Measurements from ENCODE around the gene PLPPR5.

PLPPR5 gene

GRCh38 chr1:98967122-98967521 is 37.5 kb downstream of the PLPPR5 start:
- no peaks in the 10 kb centered on the region; the same call in 1 of the 2 replicates for H3K27me3 ChIP-seq (ENCODE audit: low read length)
- H4K20me1 ChIP-seq (ENCODE audit: low read depth, low read length): no peaks in the 10 kb centered on the region
- no peak overlapping the region for H3K27ac ChIP-seq (ENCODE audit: low read depth, low read length)
- H3K4me2 ChIP-seq (ENCODE audit: low read depth, low read length, poor library complexity, severe bottlenecking): no peak overlapping the region
- H2AFZ ChIP-seq (ENCODE audit: low read depth, low read length, severe bottlenecking): no peak overlapping the region
- no peaks in the 10 kb centered on the region for H3F3A ChIP-seq (ENCODE audit: insufficient read depth)
- H3K36me3 ChIP-seq (ENCODE audit: low read length): no peaks in the 10 kb centered on the region
- H3K9me2 ChIP-seq (replicated peaks; ENCODE audit: insufficient read depth, low read length): no peaks in the 10 kb centered on the region
- H3K9ac ChIP-seq (ENCODE audit: low read length): no peak overlapping the region
- no peaks in the 10 kb centered on the region for H3K9me3 ChIP-seq (ENCODE audit: insufficient read depth, low read length)
- H3K79me2 ChIP-seq (ENCODE audit: insufficient read depth, low read length): no peaks in the 10 kb centered on the region
- no peak for TF ChIP-seq CTCF (IDR thresholded peaks at IDR 0.05; ENCODE audit: insufficient read depth, low read length, poor library complexity, severe bottlenecking)
- no peak for TF ChIP-seq EZH2phosphoT487 (conservative IDR thresholded peaks at IDR 0.05; ENCODE audit: low read length)
- no peak overlapping the region for H3K4me3 ChIP-seq (ENCODE audit: insufficient read depth, low read length, poor library complexity, severe bottlenecking)

DNA sequence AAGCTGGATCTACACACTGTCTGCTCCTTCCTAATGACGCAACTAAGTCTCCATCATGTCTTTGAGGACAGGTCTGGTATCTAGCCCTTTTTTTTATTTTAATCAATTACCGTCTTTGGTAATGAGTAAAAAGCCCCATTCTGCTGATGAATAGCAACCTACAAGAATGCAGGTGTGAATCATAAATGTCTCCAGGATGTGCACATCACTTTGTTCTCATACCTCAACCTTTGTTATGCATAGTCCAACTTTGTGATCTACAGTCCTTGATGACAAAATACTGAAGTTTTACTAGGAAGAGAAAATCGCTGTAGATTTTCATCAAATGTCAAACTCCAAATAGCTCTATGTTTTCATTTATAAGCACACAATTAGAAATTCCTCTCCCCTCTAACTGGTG is 39.3 kb downstream of the PLPPR5 start:
- Histone ChIP-seq H3K9me3 (ENCODE audit: insufficient read depth, low read length) (no peaks in the 10 kb centered on the region), H3K9ac (ENCODE audit: low read length) (no peak overlapping the region), H3K36me3 (ENCODE audit: low read length) (no peaks in the 10 kb centered on the region), H3K79me2 (ENCODE audit: insufficient read depth, low read length) (no peaks in the 10 kb centered on the region), H3F3A (ENCODE audit: insufficient read depth) (no peaks in the 10 kb centered on the region), H2AFZ (ENCODE audit: low read depth, low read length, severe bottlenecking) (no peak overlapping the region), H3K4me3 (ENCODE audit: insufficient read depth, low read length, poor library complexity, severe bottlenecking) (no peak overlapping the region), H4K20me1 (ENCODE audit: low read depth, low read length) (no peaks in the 10 kb centered on the region), H3K27ac (ENCODE audit: low read depth, low read length) (no peak overlapping the region), H3K27me3 (ENCODE audit: low read length) (no peaks in the 10 kb centered on the region; the same call in 1 of the 2 replicates), H3K4me2 (ENCODE audit: low read depth, low read length, poor library complexity, severe bottlenecking) (no peak overlapping the region), H3K9me2 (replicated peaks; ENCODE audit: insufficient read depth, low read length) (no peaks in the 10 kb centered on the region)
- no peak for TF ChIP-seq EZH2phosphoT487 (conservative IDR thresholded peaks at IDR 0.05; ENCODE audit: low read length)
- no peak for TF ChIP-seq CTCF (IDR thresholded peaks at IDR 0.05; ENCODE audit: insufficient read depth, low read length, poor library complexity, severe bottlenecking)

DNA sequence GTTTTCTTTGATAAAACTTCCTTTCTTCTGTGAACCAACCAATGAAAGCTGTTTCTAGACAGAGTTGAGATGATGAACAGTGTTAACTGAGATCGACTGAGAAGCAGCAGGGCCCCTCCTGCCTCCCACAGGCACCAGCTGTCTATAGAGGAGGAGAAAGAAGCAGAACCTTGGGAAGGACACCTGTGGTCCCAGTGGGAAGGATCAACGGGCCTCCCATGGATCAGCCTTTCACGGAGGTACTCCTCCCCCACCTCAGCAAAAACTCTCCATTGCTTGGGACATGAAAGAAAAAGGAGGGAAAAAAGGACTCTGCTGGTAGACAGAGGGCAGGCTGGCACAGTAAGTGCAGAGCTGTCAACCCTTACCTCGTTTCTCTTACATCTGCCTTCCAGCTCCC is 40.5 kb downstream of the PLPPR5 start:
- H3K9ac ChIP-seq (ENCODE audit: low read length): no peak overlapping the region
- no peaks in the 10 kb centered on the region for H3K9me2 ChIP-seq (replicated peaks; ENCODE audit: insufficient read depth, low read length)
- H3K9me3 ChIP-seq (ENCODE audit: insufficient read depth, low read length): no peaks in the 10 kb centered on the region
- H3F3A ChIP-seq (ENCODE audit: insufficient read depth): no peaks in the 10 kb centered on the region
- no peak overlapping the region for H3K4me2 ChIP-seq (ENCODE audit: low read depth, low read length, poor library complexity, severe bottlenecking)
- no peak overlapping the region for H3K27ac ChIP-seq (ENCODE audit: low read depth, low read length)
- no peaks in the 10 kb centered on the region; the same call in 1 of the 2 replicates for H3K27me3 ChIP-seq (ENCODE audit: low read length)
- no peaks in the 10 kb centered on the region for H3K79me2 ChIP-seq (ENCODE audit: insufficient read depth, low read length)
- H4K20me1 ChIP-seq (ENCODE audit: low read depth, low read length): no peaks in the 10 kb centered on the region
- no peak overlapping the region for H2AFZ ChIP-seq (ENCODE audit: low read depth, low read length, severe bottlenecking)
- no peak overlapping the region for H3K4me3 ChIP-seq (ENCODE audit: insufficient read depth, low read length, poor library complexity, severe bottlenecking)
- TF ChIP-seq EZH2phosphoT487 (conservative IDR thresholded peaks at IDR 0.05; ENCODE audit: low read length) (no peak), CTCF (IDR thresholded peaks at IDR 0.05; ENCODE audit: insufficient read depth, low read length, poor library complexity, severe bottlenecking) (no peak)
- H3K36me3 ChIP-seq (ENCODE audit: low read length): no peaks in the 10 kb centered on the region

All from SU-DHL-6 (cell line).